OCI-LY3 (cell line): ENCODE results near the gene CTSD.
A peak's percentile ranks its signal among the peaks of the same experiment; 100 is the strongest.
"Not testable (repeated sequence)": the region's sequence is repeated elsewhere in the genome, so short reads cannot be mapped to it uniquely, and the experiment has no call there.

ENCODE experiments used
- H2AFZ ChIP-seq: fragments of 200-600, 300-600 bp; shearing (Covaris generic); 2 replicates; pipeline ENCODE4 v1.6.0; 2014; ENCODE audit warnings: antibody characterized with exemption, low read depth, low read length
- H3K27ac ChIP-seq: fragments of 200-600, 300-600 bp; sonication (generic); 2 replicates; pipeline ENCODE4 v1.5.1; 2014; ENCODE audit warnings: mild to moderate bottlenecking, low read length, moderate library complexity, mixed read lengths
- H3K27me3 ChIP-seq: fragments of 200-600, 300-600 bp; sonication (generic); 2 replicates; pipeline ENCODE4 v1.6.1; 2014; ENCODE audit warnings: low read depth, low read length, mixed read lengths
- H3K36me3 ChIP-seq: fragments of 200-600, 300-600 bp; sonication (generic); replicated peaks from 2 replicates; pipeline ENCODE3; 2014; ENCODE audit warnings: low read depth, low read length, mixed read lengths
- H3K4me1 ChIP-seq: fragments of 300-600, 200-600 bp; sonication (generic); 2 replicates; pipeline ENCODE4 v1.6.1; 2014; ENCODE audit warnings: low read length, mixed read lengths
- H3K4me2 ChIP-seq: fragments of 200-600, 300-600 bp; sonication (generic); 2 replicates; pipeline ENCODE4 v1.6.1; 2014; ENCODE audit warnings: low read length, mixed read lengths
- H3K4me3 ChIP-seq: fragments of 300-600, 200-600 bp; sonication (generic); 2 replicates; pipeline ENCODE4 v1.5.1; 2014; ENCODE audit warnings: antibody characterized with exemption, mild to moderate bottlenecking, low read length, moderate library complexity
- H3K79me2 ChIP-seq: fragments of 300-600, 200-600 bp; shearing (Covaris generic); 2 replicates; pipeline ENCODE4 v1.6.1; 2014; ENCODE audit warnings: mild to moderate bottlenecking, low read length, mixed read lengths
- H3K9ac ChIP-seq: fragments of 300-600, 200-600 bp; shearing (Covaris generic); 2 replicates; pipeline ENCODE4 v1.6.0; 2014; ENCODE audit warnings: mild to moderate bottlenecking, low read length, moderate library complexity
- H3K9me3 ChIP-seq: fragments of 200-600, 300-600 bp; shearing (Covaris generic); 2 replicates; pipeline ENCODE4 v1.6.1; 2014; ENCODE audit warnings: low read length, mixed read lengths; ENCODE audit not compliant: insufficient read depth
- H4K20me1 ChIP-seq: fragments of 200-600, 300-600 bp; sonication (generic); 2 replicates; pipeline ENCODE4 v1.6.1; 2016; ENCODE audit warnings: low read length, mixed read lengths; ENCODE audit not compliant: insufficient read depth
- CTCF ChIP-seq: fragments of 200-600, 300-600 bp; sonication (generic); IDR thresholded peaks from 2 replicates; pipeline ENCODE4 v1.5.1; 2014; ENCODE audit warnings: antibody characterized with exemption, low read length, low read depth
- EZH2phosphoT487 ChIP-seq: fragments of 200-600 bp; shearing (Covaris generic); IDR thresholded peaks from 2 replicates; pipeline ENCODE4 v1.6.1; 2018; ENCODE audit warnings: antibody characterized with exemption, mixed run types, low read depth

Gene CTSD

GRCh38 chr11:1770061-1770460 is 6.3 kb upstream of the CTSD start:
- Histone ChIP-seq H3K4me1 (peaks cover 17% of the 10 kb centered on the region), H4K20me1 (no peaks in the 10 kb centered on the region), H3K27ac (no peak overlapping the region), H3K4me2 (no peak overlapping the region), H2AFZ (no peak overlapping the region), H3K36me3 (no peaks in the 10 kb centered on the region), H3K27me3 (peaks cover 16% of the 10 kb centered on the region; the same call in 1 of the 2 replicates), H3K4me3 (no peak overlapping the region), H3K9me3 (no peaks in the 10 kb centered on the region), H3K9ac (no peak overlapping the region), H3K79me2 (no peaks in the 10 kb centered on the region)
- no peak for TF ChIP-seq CTCF
- no peak for TF ChIP-seq EZH2phosphoT487

- peaks cover 17% of the 10 kb centered on the region for H3K4me1 ChIP-seq
Measured at GRCh38 chr11:1769304-1769936, 5.7 kb upstream of the CTSD start.

DNA sequence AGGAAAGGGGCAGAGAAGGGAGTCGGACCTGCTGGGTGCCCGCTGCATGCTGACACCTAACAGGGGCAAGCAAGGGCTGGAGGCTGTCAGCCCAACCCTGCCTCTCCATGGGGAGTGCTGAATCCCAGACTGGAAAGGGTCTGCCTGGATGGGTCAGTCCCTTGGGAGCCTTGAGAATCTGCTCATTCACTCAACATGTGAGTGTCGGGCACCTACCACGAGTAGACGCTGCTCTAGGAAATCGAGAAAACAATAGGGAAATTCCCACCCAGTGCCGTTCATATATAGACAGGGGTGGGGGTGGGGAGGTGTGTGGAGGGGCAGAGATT is 4.4 kb upstream of the CTSD start:
- H3K4me1 ChIP-seq = peaks cover 18% of the 10 kb centered on the region
- H3K9ac ChIP-seq = no peak overlapping the region
- H3K9me3 ChIP-seq = no peaks in the 10 kb centered on the region
- no peaks in the 10 kb centered on the region for H4K20me1 ChIP-seq
- 0 out of 2 replicates have a peak overlapping the region, but pooled peaks have one; percentile 37 for H3K4me3 ChIP-seq
- peaks cover 6% of the 10 kb centered on the region for H3K79me2 ChIP-seq
- H3K4me2 ChIP-seq = peak overlapping the region; percentile 64
- TF ChIP-seq EZH2phosphoT487 (no peak), CTCF (no peak)
- H2AFZ ChIP-seq = peak overlapping the region; percentile 65
- H3K27me3 ChIP-seq = peaks cover 10% of the 10 kb centered on the region; the same call in 1 of the 2 replicates
- no peaks in the 10 kb centered on the region for H3K36me3 ChIP-seq
- no peak overlapping the region for H3K27ac ChIP-seq

More at GRCh38 chr11:1769304-1769936, 5.7 kb upstream of the CTSD start:
- H3K4me2 ChIP-seq, H3K4me3 ChIP-seq, H3K9ac ChIP-seq, H3K79me2 ChIP-seq, H3K36me3 ChIP-seq, H4K20me1 ChIP-seq, H2AFZ ChIP-seq, H3K9me3 ChIP-seq, H3K27ac ChIP-seq: not testable (repeated sequence)
- H3K27me3 ChIP-seq = peaks cover 16% of the 10 kb centered on the region; the same call in 1 of the 2 replicates

DNA sequence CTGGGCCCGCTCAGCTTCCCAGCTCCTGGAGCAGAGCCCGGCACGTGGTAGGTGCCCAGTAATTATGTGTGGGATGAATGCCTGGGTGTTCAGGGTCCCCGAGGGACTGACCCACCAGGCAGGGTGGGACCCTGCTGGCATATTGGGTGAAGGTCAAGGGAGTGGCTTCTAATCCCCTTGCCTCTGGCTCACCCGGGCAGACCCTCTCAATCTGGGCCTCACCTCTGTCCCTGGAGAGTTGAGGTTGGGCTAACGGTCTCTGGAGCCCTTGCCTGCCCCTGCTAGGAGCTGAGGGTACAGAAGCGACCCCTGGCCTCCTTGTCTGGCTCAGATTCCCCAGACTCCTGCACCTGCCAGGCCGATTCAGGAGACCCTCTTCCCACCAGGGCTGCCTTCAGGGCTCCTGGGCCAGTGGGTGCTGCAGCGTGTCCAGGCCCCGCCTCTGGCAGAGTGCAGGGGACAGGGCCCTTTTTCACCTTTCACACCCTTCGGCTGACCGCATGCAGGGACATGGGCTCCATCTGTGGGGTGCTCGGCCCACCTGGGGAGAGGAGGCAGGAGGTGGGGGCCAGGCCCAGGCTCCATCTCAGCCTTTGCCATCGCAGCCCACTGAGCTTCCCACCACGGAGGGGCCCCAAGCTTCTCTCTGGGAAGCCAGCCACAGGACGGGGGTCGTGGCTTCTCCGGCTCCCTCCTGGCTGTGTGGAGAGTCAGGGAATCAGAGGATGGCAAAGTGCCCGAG is 3.8 kb upstream of the CTSD start:
- Histone ChIP-seq H3K27ac (no peak overlapping the region), H3K36me3 (no peaks in the 10 kb centered on the region)

More for the DNA sequence above, 3.8 kb upstream of the CTSD start:
- H3K9me3 ChIP-seq = no peaks in the 10 kb centered on the region
- peaks cover 9% of the 10 kb centered on the region; the same call in 1 of the 2 replicates for H3K27me3 ChIP-seq
- peak overlapping the region; percentile 65 for H2AFZ ChIP-seq
- TF ChIP-seq EZH2phosphoT487 (no peak), CTCF (no peak)
- peak overlapping the region; percentile 64 for H3K4me2 ChIP-seq
- peaks cover 20% of the 10 kb centered on the region for H3K4me1 ChIP-seq
- no peaks in the 10 kb centered on the region for H4K20me1 ChIP-seq
- H3K9ac ChIP-seq = no peak overlapping the region
- 0 out of 2 replicates have a peak overlapping the region, but pooled peaks have one; percentile 37 for H3K4me3 ChIP-seq
- H3K79me2 ChIP-seq = peaks cover 11% of the 10 kb centered on the region
